GM12864 (cell line): ENCODE data around the gene TRPV3.
"Not testable (repeated sequence)": the region's sequence is repeated elsewhere in the genome, so short reads cannot be mapped to it uniquely, and the experiment has no call there.

Source experiments
- DNase-seq: peaks from one replicate; pipeline ENCODE4 v3.0.0-alpha.2; 2011; ENCODE audit warnings: low read depth
- H3K4me3 ChIP-seq: 2 replicates; pipeline ENCODE4 v1.5.1; 2011; ENCODE audit warnings: mild to moderate bottlenecking, low read depth, low read length, control low read depth
- TF ChIP-seq, protein P1 (sequence below): IDR thresholded peaks from 2 replicates; pipeline ENCODE4 v1.5.1; 2011; ENCODE audit warnings: low read depth, mild to moderate bottlenecking, moderate library complexity, low read length, control low read depth, inconsistent platforms; ENCODE audit errors: missing control alignments

TRPV3 gene

GRCh38 chr17:3475812-3476610, 81.6 kb downstream of the TRPV3 start, which contains the start of gene ASPA:
Gene ASPA, plus strand, starts transcription at chr17:3475997. Its CDS starts 163 bp downstream, at chr17:3476160.
- H3K4me3 ChIP-seq: no peak within 1 kb of the TSS
- TF ChIP-seq, protein P1, sequence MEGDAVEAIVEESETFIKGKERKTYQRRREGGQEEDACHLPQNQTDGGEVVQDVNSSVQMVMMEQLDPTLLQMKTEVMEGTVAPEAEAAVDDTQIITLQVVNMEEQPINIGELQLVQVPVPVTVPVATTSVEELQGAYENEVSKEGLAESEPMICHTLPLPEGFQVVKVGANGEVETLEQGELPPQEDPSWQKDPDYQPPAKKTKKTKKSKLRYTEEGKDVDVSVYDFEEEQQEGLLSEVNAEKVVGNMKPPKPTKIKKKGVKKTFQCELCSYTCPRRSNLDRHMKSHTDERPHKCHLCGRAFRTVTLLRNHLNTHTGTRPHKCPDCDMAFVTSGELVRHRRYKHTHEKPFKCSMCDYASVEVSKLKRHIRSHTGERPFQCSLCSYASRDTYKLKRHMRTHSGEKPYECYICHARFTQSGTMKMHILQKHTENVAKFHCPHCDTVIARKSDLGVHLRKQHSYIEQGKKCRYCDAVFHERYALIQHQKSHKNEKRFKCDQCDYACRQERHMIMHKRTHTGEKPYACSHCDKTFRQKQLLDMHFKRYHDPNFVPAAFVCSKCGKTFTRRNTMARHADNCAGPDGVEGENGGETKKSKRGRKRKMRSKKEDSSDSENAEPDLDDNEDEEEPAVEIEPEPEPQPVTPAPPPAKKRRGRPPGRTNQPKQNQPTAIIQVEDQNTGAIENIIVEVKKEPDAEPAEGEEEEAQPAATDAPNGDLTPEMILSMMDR: no peak
- no peak for DNase-seq

DNA sequence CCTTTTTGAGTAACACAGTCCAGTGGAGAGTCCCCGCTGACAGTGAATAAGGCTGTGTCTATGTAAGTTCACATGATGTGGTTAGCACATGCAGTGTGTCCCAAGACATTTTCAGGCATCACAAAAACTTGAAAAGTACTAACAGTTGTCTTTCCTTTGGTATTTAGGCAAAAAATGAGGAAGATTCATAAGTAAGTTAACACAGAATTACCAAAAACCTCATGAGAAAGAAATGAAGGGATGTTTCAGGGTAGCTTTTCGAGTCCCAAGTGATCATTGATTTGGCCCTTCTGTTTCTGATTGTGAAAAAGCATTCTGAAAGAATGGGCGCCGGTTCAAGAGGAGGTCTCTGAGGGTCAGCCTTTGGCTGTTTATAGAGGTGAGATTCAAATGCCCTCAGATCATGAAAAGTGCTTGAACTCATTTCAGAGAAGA, 82.3 kb downstream of the TRPV3 start:
- no peak for DNase-seq
- H3K4me3 ChIP-seq: no peak overlapping the region
- TF ChIP-seq, protein P1: no peak

DNA sequence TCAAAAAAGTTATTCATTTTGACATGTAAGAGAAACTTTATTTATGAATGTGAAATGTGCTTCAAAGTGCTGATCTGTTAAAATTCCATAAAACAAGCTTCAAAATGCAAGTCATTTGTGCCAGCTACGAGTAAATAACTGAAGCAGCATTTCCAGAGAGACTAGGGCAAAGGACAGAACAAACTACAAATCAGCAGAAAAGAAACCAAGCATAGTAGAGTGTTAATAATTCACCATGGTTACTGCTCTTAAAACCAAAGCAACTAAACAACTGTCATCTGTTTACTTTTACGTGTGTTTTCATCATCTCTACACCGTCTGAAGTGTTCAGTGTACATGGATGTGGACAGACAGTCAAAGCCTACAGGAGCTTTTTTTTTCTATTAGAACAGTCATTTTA, 83.4 kb downstream of the TRPV3 start:
- H3K4me3 ChIP-seq: no peak overlapping the region
- no peak for DNase-seq
- TF ChIP-seq, protein P1: no peak

DNA sequence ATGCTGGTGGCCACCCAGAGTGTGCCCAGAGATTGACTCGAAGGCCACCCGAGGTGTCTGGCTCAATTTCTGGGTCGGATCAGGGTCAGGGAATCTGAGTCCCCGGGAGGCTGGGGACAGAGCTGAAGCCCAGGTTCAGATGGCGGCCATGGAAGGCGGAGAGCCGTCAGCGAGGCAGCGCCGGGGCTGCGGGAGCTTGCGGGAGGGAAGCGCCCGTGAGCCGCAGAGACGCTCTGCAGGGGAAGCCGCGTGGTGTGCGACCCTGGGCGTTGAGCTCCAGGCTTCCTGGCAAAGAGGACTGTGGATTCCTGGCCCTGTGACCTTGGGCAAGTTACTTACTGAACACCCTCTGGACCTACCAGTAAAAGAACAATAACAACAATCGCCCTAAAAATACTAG, 85.5 kb downstream of the TRPV3 start:
- no peak overlapping the region for H3K4me3 ChIP-seq
- no peak for DNase-seq
- TF ChIP-seq, protein P1: no peak

- H3K4me3 ChIP-seq: no peak within 1 kb of the TSS
- no peak for DNase-seq
- TF ChIP-seq, protein P1: no peak
These were observed 86.0 kb downstream of the TRPV3 start, which contains the start of gene SPATA22 for GRCh38 chr17:3471599-3471998. Gene SPATA22, minus strand, starts transcription at chr17:3471819. Its CDS starts 2,494 bp downstream, at chr17:3469325.

- TF ChIP-seq, protein P1: no peak
- no peak overlapping the region for H3K4me3 ChIP-seq
- DNase-seq: no peak
These were observed 88.1 kb downstream of the TRPV3 start for GRCh38 chr17:3469529-3469928.

DNA sequence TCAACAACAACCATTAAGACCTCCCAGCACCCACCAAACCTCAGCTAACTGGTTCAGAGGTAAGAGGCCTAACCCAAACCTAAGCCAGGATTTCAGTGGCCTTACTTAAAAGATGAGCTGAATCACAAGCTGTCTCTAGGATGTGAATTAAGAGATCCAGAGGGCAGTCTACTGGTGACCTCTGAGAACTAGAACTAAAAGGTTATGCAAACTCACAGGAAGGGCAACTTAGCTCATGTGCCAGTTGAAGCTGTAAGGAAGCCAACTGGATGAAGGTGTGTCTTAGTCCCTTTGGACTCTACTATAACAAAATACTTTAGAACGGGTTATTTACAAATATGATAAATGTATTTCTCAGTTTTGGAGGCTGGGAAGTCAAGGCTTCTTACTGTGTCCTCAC, 91.3 kb downstream of the TRPV3 start:
- DNase-seq, H3K4me3 ChIP-seq: not testable (repeated sequence)
